ENCODE measurements around the gene MSI2. TPM values are rescaled to one million over a fixed set of nuclear protein-coding genes. Genes with fewer than 3 reads are reported as not detected.

MSI2 gene
- total RNA-seq, 2 donors from 2014 or later = 112 to 119 TPM

- Mint-ChIP-seq H3K27me3 (ENCODE audit: low read depth) (no peaks in the 10 kb centered on the region), H3K27ac (no peak overlapping the region), H3K9me3 (no peaks in the 10 kb centered on the region), H3K4me1 (ENCODE audit: low read depth) (no peaks in the 10 kb centered on the region), H3K4me3 (no peak overlapping the region), H3K36me3 (ENCODE audit: insufficient read depth in 2 of 2) (no peaks in the 10 kb centered on the region)
- DNase-seq (no peak), ATAC-seq (replicated peaks in 1 of 2) (no peak)
These were observed 421.5 kb downstream of the MSI2 start for GRCh38 chr17:57677858-57678257.

- no peak for ATAC-seq (replicated peaks in 1 of 2)
- no peak for DNase-seq
- H3K27me3 Mint-ChIP-seq (ENCODE audit: low read depth) = no peaks in the 10 kb centered on the region
- no peak overlapping the region for H3K27ac Mint-ChIP-seq
- no peaks in the 10 kb centered on the region for H3K9me3 Mint-ChIP-seq
- no peaks in the 10 kb centered on the region for H3K4me1 Mint-ChIP-seq (ENCODE audit: low read depth)
- H3K4me3 Mint-ChIP-seq = no peak overlapping the region
- H3K36me3 Mint-ChIP-seq (ENCODE audit: insufficient read depth in 2 of 2) = no peaks in the 10 kb centered on the region
These were observed 422.1 kb downstream of the MSI2 start for GRCh38 chr17:57678393-57678792.

GRCh38 chr17:57679356-57679755 is 423.0 kb downstream of the MSI2 start:
- Mint-ChIP-seq H3K4me1 (ENCODE audit: low read depth) (no peaks in the 10 kb centered on the region), H3K36me3 (ENCODE audit: insufficient read depth in 2 of 2) (no peaks in the 10 kb centered on the region), H3K4me3 (no peak overlapping the region), H3K9me3 (no peaks in the 10 kb centered on the region), H3K27ac (no peak overlapping the region), H3K27me3 (ENCODE audit: low read depth) (no peaks in the 10 kb centered on the region)
- ATAC-seq (replicated peaks in 1 of 2) = no peak
- DNase-seq = no peak

- no peak for DNase-seq
- Mint-ChIP-seq H3K27ac (no peak overlapping the region), H3K9me3 (no peaks in the 10 kb centered on the region), H3K27me3 (ENCODE audit: low read depth) (no peaks in the 10 kb centered on the region), H3K36me3 (ENCODE audit: insufficient read depth in 2 of 2) (no peaks in the 10 kb centered on the region), H3K4me3 (no peak overlapping the region), H3K4me1 (ENCODE audit: low read depth) (no peaks in the 10 kb centered on the region)
- ATAC-seq (replicated peaks in 1 of 2) = no peak
These were observed 423.8 kb downstream of the MSI2 start for GRCh38 chr17:57679906-57680695.

GRCh38 chr17:57682701-57683100 is 426.4 kb downstream of the MSI2 start:
- H3K4me3 Mint-ChIP-seq = no peak overlapping the region
- DNase-seq = no peak
- H3K9me3 Mint-ChIP-seq = no peaks in the 10 kb centered on the region

GRCh38 chr17:57684711-57685498 is 428.6 kb downstream of the MSI2 start:
- DNase-seq (no peak), ATAC-seq (replicated peaks in 1 of 2) (no peak)
- Mint-ChIP-seq H3K4me1 (ENCODE audit: low read depth) (no peaks in the 10 kb centered on the region), H3K36me3 (ENCODE audit: insufficient read depth in 2 of 2) (no peaks in the 10 kb centered on the region), H3K27ac (no peak overlapping the region), H3K4me3 (no peak overlapping the region), H3K9me3 (no peaks in the 10 kb centered on the region), H3K27me3 (ENCODE audit: low read depth) (no peaks in the 10 kb centered on the region)

More at GRCh38 chr17:57682701-57683100, 426.4 kb downstream of the MSI2 start:
- no peaks in the 10 kb centered on the region for H3K4me1 Mint-ChIP-seq (ENCODE audit: low read depth)
- no peaks in the 10 kb centered on the region for H3K36me3 Mint-ChIP-seq (ENCODE audit: insufficient read depth in 2 of 2)
- H3K27me3 Mint-ChIP-seq (ENCODE audit: low read depth) = no peaks in the 10 kb centered on the region
- ATAC-seq (replicated peaks in 1 of 2) = no peak
- H3K27ac Mint-ChIP-seq = no peak overlapping the region

- Mint-ChIP-seq H3K36me3 (ENCODE audit: insufficient read depth in 2 of 2) (no peaks in the 10 kb centered on the region), H3K4me1 (ENCODE audit: low read depth) (no peaks in the 10 kb centered on the region), H3K9me3 (no peaks in the 10 kb centered on the region), H3K27ac (no peak overlapping the region), H3K4me3 (no peak overlapping the region), H3K27me3 (ENCODE audit: low read depth) (no peaks in the 10 kb centered on the region)
- no peak for DNase-seq
- no peak for ATAC-seq (replicated peaks in 1 of 2)
These were observed 429.3 kb downstream of the MSI2 start for GRCh38 chr17:57685499-57686132.

GRCh38 chr17:57687642-57688041 is 431.3 kb downstream of the MSI2 start:
- Mint-ChIP-seq H3K4me1 (ENCODE audit: low read depth) (peaks cover 4% of the 10 kb centered on the region), H3K27me3 (ENCODE audit: low read depth) (no peaks in the 10 kb centered on the region), H3K27ac (no peak overlapping the region), H3K36me3 (ENCODE audit: insufficient read depth in 2 of 2) (peaks cover 0 to 2% of the 10 kb centered on the region in 2 donors), H3K4me3 (no peak overlapping the region), H3K9me3 (peaks cover 1 to 4% of the 10 kb centered on the region in 2 donors)
- DNase-seq (no peak), ATAC-seq (replicated peaks in 1 of 2) (no peak)

- no peak for DNase-seq
- Mint-ChIP-seq H3K27ac (no peak overlapping the region), H3K36me3 (ENCODE audit: insufficient read depth in 2 of 2) (peaks cover 4 to 7% of the 10 kb centered on the region in 2 donors), H3K4me3 (no peak overlapping the region), H3K4me1 (ENCODE audit: low read depth) (peaks cover 11% of the 10 kb centered on the region), H3K27me3 (ENCODE audit: low read depth) (no peaks in the 10 kb centered on the region), H3K9me3 (peaks cover 6 to 12% of the 10 kb centered on the region in 2 donors)
- ATAC-seq (replicated peaks in 1 of 2) = no peak
These were observed 432.9 kb downstream of the MSI2 start for GRCh38 chr17:57689254-57689653.

- Mint-ChIP-seq H3K36me3 (ENCODE audit: insufficient read depth in 2 of 2) (peaks cover 4 to 8% of the 10 kb centered on the region in 2 donors), H3K27me3 (ENCODE audit: low read depth) (no peaks in the 10 kb centered on the region), H3K27ac (no peak overlapping the region), H3K9me3 (peaks cover 8 to 14% of the 10 kb centered on the region in 2 donors), H3K4me3 (no peak overlapping the region), H3K4me1 (ENCODE audit: low read depth) (peaks cover 11% of the 10 kb centered on the region)
- ATAC-seq (replicated peaks in 1 of 2) = no peak
- DNase-seq = no peak
These were observed 435.6 kb downstream of the MSI2 start for GRCh38 chr17:57691939-57692338.

GRCh38 chr17:57692770-57693169 is 436.4 kb downstream of the MSI2 start:
- Mint-ChIP-seq H3K27ac (peak overlapping the region; percentile 72), H3K36me3 (ENCODE audit: insufficient read depth in 2 of 2) (peaks cover 4 to 8% of the 10 kb centered on the region in 2 donors), H3K4me3 (peak overlapping the region; percentile 36 to 60), H3K4me1 (ENCODE audit: low read depth) (peaks cover 11% of the 10 kb centered on the region), H3K9me3 (peaks cover 8 to 14% of the 10 kb centered on the region in 2 donors), H3K27me3 (ENCODE audit: low read depth) (no peaks in the 10 kb centered on the region)
- ATAC-seq (replicated peaks in 1 of 2) = no peak
- no peak for DNase-seq

GRCh38 chr17:57694051-57694450 is 437.7 kb downstream of the MSI2 start:
- DNase-seq (no peak), ATAC-seq (replicated peaks in 1 of 2) (peak in 1 of 2 donors; percentile 46)
- H3K36me3 Mint-ChIP-seq (ENCODE audit: insufficient read depth in 2 of 2) = peaks cover 4 to 8% of the 10 kb centered on the region in 2 donors
- H3K4me3 Mint-ChIP-seq = no peak overlapping the region
- no peaks in the 10 kb centered on the region for H3K27me3 Mint-ChIP-seq (ENCODE audit: low read depth)
- peaks cover 8 to 14% of the 10 kb centered on the region in 2 donors for H3K9me3 Mint-ChIP-seq
- H3K4me1 Mint-ChIP-seq (ENCODE audit: low read depth) = peaks cover 11% of the 10 kb centered on the region
- no peak overlapping the region for H3K27ac Mint-ChIP-seq

GRCh38 chr17:57696050-57696449 is 439.7 kb downstream of the MSI2 start:
- ATAC-seq (replicated peaks in 1 of 2) (no peak), DNase-seq (no peak)
- Mint-ChIP-seq H3K27ac (no peak overlapping the region), H3K9me3 (peaks cover 8 to 13% of the 10 kb centered on the region in 2 donors), H3K4me1 (ENCODE audit: low read depth) (peaks cover 11% of the 10 kb centered on the region), H3K27me3 (ENCODE audit: low read depth) (no peaks in the 10 kb centered on the region), H3K4me3 (no peak overlapping the region), H3K36me3 (ENCODE audit: insufficient read depth in 2 of 2) (peaks cover 4 to 8% of the 10 kb centered on the region in 2 donors)
